Prostate gland (tissue), 2 donors: ENCODE measurements around the gene HKDC1. TPM values are rescaled to one million over a fixed set of nuclear protein-coding genes. Genes with fewer than 3 reads are reported as not detected.

ENCODE experiments used
- DNase-seq: peaks from one replicate; pipeline ENCODE4 v3.0.0-alpha.2; 2019; ENCODE audit warnings: low spot score
- H3K27ac ChIP-seq, 2 donors: fragments of 200-600 bp; sonication (generic); 2 replicates each; pipeline ENCODE4 v1.5.1; 2017 to 2019
- H3K27me3 ChIP-seq: fragments of 200-600 bp; sonication (generic); replicated peaks from 2 replicates; pipeline ENCODE4 v1.5.1; 2019; ENCODE audit not compliant: insufficient read depth
- H3K36me3 ChIP-seq, 2 donors: fragments of 200-600 bp; sonication (generic); 1 replicate in 1 of 2; 2 replicates in 1 of 2; pipeline versions ENCODE4 v1.5.1 to v1.8.1; 2017 to 2019
- H3K4me1 ChIP-seq: fragments of 200-600 bp; sonication (generic); replicated peaks from 2 replicates; pipeline ENCODE4 v1.5.1; 2019
- H3K4me3 ChIP-seq, 2 donors: fragments of 200-600 bp; sonication (generic); 2 replicates each; pipeline ENCODE4 v1.5.1; 2017 to 2019
- H3K9me3 ChIP-seq: fragments of 200-600 bp; sonication (generic); 2 replicates; pipeline ENCODE4 v1.5.1; 2017
- CTCF ChIP-seq, 4 experiments: fragments of 200-600 bp in 2 of 4; fragments of 450-650 bp in 2 of 4; sonication (generic) in 2 of 4; IDR thresholded peaks; 1 replicate in 3 of 4; 2 replicates in 1 of 4; pipeline ENCODE4 v1.5.1; 2016 to 2019; ENCODE audit warnings: antibody characterized with exemption in 4 of 4, mild to moderate bottlenecking in 2 of 4, moderate library complexity in 2 of 4
- POLR2A ChIP-seq: fragments of 450-650 bp; IDR thresholded peaks from one replicate; pipeline ENCODE4 v1.6.1; 2016; ENCODE audit warnings: antibody characterized with exemption, mild to moderate bottlenecking
- POLR2AphosphoS5 ChIP-seq: sonication (generic); formaldehyde crosslinking; IDR thresholded peaks from one replicate; pipeline ENCODE4 v1.6.1; 2017; ENCODE audit warnings: antibody characterized with exemption
- WGBS: methylation state at CpG from one replicate; pipeline ENCODE4 v1.1.5; 2018; 5-methylcytosine and 5-hydroxymethylcytosine counted together
- intact Hi-C: fragments of 100-400 bp; cut with DNase I; formaldehyde crosslinking; loops from one replicate; pipeline ENCODE4 v1.14.2; 2022
- total RNA-seq, 2 donors: library from RNA; depleted of rRNA; stranded (reverse); fragments of >200 nt; gene quantifications; one replicate each; pipeline ENCODE4 v1.1.0, GENCODE V29; 2016

The HKDC1 gene
- total RNA-seq, 2 donors from 2014 or later: 0.23 to 1.6 TPM

DNA sequence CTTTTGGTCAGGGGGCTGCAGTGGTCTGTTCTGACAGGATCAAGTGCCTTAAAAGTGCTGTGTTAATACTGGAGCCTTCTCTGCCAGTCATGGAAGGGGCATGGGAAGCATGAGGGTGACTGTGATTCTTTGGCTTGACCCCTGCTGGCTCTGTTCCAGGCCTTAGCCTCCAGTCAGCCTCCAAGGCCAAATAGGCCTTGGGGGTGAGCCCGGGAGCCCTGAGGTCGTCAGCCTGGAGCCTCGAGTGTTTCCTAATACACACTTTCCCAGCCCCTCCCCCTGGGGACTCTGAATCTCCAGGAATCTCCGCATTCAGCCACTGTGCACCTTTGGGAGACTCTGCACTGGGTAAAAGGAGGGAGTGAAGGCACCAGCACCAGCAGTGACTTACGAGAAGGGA, 10.0 kb downstream of the HKDC1 start:
- no peaks in the 10 kb centered on the region for H3K9me3 ChIP-seq
- DNase-seq: no peak
- 79% methylated on average over 5 of the region's 5 CpGs for WGBS
- no peak for TF ChIP-seq CTCF (IDR thresholded peaks at IDR 0.05)
- TF ChIP-seq POLR2A: no peak
- TF ChIP-seq POLR2AphosphoS5: no peak
- H3K27me3 ChIP-seq: no peaks in the 10 kb centered on the region
- no peaks in the 10 kb centered on the region for H3K36me3 ChIP-seq
- H3K27ac ChIP-seq: no peak overlapping the region
- no peak overlapping the region for H3K4me3 ChIP-seq
- H3K4me1 ChIP-seq: no peaks in the 10 kb centered on the region
- intact Hi-C loops: no loop called here

GRCh38 chr10:69232252-69232651, 12.1 kb downstream of the HKDC1 start:
- Histone ChIP-seq H3K27ac (no peak overlapping the region), H3K4me1 (no peaks in the 10 kb centered on the region), H3K36me3 (no peaks in the 10 kb centered on the region), H3K9me3 (no peaks in the 10 kb centered on the region), H3K27me3 (no peaks in the 10 kb centered on the region), H3K4me3 (no peak overlapping the region)
- intact Hi-C loops: no loop called here
- TF ChIP-seq POLR2AphosphoS5 (no peak), POLR2A (no peak), CTCF (IDR thresholded peaks at IDR 0.05) (no peak)
- DNase-seq: no peak
- 87% methylated on average over 8 of the region's 9 CpGs for WGBS

- DNase-seq: no peak
- H3K9me3 ChIP-seq: no peaks in the 10 kb centered on the region
- H3K4me3 ChIP-seq: no peak overlapping the region
- 72% methylated on average over 22 of the region's 22 CpGs for WGBS
- no peaks in the 10 kb centered on the region for H3K4me1 ChIP-seq
- no peaks in the 10 kb centered on the region for H3K36me3 ChIP-seq
- H3K27me3 ChIP-seq: no peaks in the 10 kb centered on the region
- intact Hi-C loops: no loop called here
- H3K27ac ChIP-seq: peak overlapping the region in 1 of 2 donors; percentile 0
- TF ChIP-seq POLR2AphosphoS5 (no peak), CTCF (IDR thresholded peaks at IDR 0.05) (no peak), POLR2A (no peak)
Observed at GRCh38 chr10:69232736-69233480, 12.8 kb downstream of the HKDC1 start.

- TF ChIP-seq POLR2A (no peak), POLR2AphosphoS5 (no peak), CTCF (IDR thresholded peaks at IDR 0.05) (no peak)
- Histone ChIP-seq H3K9me3 (no peaks in the 10 kb centered on the region), H3K27me3 (no peaks in the 10 kb centered on the region), H3K36me3 (no peaks in the 10 kb centered on the region), H3K4me1 (no peaks in the 10 kb centered on the region), H3K27ac (no peak overlapping the region), H3K4me3 (no peak overlapping the region)
- DNase-seq: no peak
- WGBS: 98% methylated on average over 3 of the region's 3 CpGs
- intact Hi-C loops: no loop called here
Observed at GRCh38 chr10:69234447-69234846, 14.3 kb downstream of the HKDC1 start.

DNA sequence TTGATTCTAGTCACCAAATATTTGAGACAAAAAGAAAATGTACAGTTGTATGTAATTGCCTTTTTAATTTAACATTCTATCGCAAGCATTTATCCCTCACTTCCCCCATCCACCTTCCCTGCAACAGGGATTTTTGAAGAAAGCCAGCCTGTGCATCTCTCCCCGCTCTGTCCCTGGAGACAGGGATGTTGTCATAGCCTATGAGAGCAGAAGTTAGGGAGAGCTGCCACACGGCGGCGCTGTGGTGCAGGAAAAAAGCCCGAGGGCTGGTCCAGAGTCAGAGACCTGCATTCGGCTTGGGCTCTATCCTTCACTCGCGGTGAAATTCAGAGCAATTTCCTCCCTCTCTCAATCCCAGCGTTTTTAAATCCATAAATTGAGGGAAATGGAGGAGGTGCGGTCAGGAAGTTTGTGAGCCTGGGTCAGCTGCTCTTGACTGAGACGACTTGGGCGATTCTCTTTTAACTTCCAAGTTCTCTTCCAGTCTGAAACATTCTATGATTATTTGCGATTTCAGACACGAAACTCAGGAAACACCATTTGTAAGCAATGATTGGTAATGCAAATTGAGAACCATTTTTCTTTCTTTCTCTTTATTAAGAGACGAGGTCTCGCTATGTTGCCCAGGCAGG, 17.5 kb downstream of the HKDC1 start:
- 27% methylated on average over 17 of the region's 17 CpGs for WGBS
- Histone ChIP-seq H3K36me3 (no peaks in the 10 kb centered on the region), H3K27me3 (no peaks in the 10 kb centered on the region), H3K27ac (no peak overlapping the region), H3K4me1 (no peaks in the 10 kb centered on the region), H3K4me3 (no peak overlapping the region), H3K9me3 (no peaks in the 10 kb centered on the region)
- intact Hi-C loops: loop anchor here (1.0 to 5.0 kb wide), 4 partner anchors 80 to 405 kb away; no protein-coding TSS in a partner anchor
- peak; percentile 79 for DNase-seq
- peak; percentile 71 for TF ChIP-seq POLR2AphosphoS5
- no peak for TF ChIP-seq POLR2A
- peak; percentile 76 to 97 (median 95) for TF ChIP-seq CTCF (IDR thresholded peaks at IDR 0.05)
